ENCODE results near the gene CIPC.

DNA sequence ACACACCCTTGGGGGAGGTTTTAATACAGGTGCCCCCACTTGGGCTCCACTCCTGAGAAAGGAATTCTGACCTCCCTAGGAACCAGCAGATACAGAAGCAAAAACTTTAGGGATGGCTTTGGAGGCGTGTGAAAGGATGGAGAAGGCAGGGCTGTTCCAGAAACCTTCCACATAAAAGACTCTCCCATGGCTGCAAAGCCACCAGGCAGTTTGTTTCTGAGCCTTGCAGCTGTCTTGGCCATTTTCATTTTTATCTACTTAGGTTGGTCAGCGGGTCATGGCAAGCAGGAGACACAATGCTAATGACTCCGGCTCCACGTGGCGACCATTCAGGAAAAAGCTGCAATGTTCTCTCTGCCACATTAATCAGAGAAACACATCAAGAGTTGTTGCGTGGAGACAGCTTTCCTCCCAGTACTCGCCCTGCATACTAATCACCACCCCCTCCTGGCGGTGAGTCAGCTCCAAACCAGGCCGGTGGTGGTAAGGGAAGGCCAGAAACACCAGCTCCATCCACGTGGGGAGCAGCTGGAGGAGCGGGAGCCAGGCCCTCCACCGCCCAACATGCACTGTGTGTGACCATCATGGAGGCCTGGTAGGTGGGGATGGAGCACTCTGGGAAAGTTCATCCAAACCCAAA, 38.7 kb upstream of the CIPC start:
- TF ChIP-seq EP300 (IDR thresholded peaks at IDR 0.05) (no peak), CTCF (IDR thresholded peaks at IDR 0.05) (no peak), POLR2A (IDR thresholded peaks at IDR 0.05) (no peak)
